ENCODE measurements around the gene MYO1B. TPM values are rescaled to one million over a fixed set of nuclear protein-coding genes. Genes with fewer than 3 reads are reported as not detected.
A peak's percentile ranks its signal among the peaks of the same experiment; 100 is the strongest.

Gene MYO1B
- total RNA-seq, 1 experiment from 2014 or later = 80.3 TPM

GRCh38 chr2:191228861-191229260, 16.3 kb upstream of the MYO1B start:
- H3K36me3 Mint-ChIP-seq (ENCODE audit: insufficient read depth, unreplicated experiment) = no peaks in the 10 kb centered on the region
- Histone ChIP-seq H3K4me3 (ENCODE audit: low read depth, low read length) (no peak overlapping the region), H3K9me3 (0 out of 2 replicates have a peak, but pooled peaks cover 4% of the 10 kb centered on the region), H3K27me3 (replicated peaks; ENCODE audit: control insufficient read depth, insufficient read depth, low read length) (no peaks in the 10 kb centered on the region), H3K36me3 (ENCODE audit: control insufficient read depth, insufficient read depth, low read length) (no peaks in the 10 kb centered on the region), H3K4me1 (no peaks in the 10 kb centered on the region)
- no TSS peak for BruUV-seq (replicated peaks)
- no peak overlapping the region for H3K4me3 Mint-ChIP-seq (ENCODE audit: unreplicated experiment)
- no peaks in the 10 kb centered on the region for H3K9me3 Mint-ChIP-seq (ENCODE audit: unreplicated experiment)
- H3K27me3 Mint-ChIP-seq (ENCODE audit: insufficient read depth, unreplicated experiment) = no peaks in the 10 kb centered on the region
- no peak for DNase-seq
- ChIA-PET POLR2A (no interaction called here), CTCF (no interaction called here)
- intact Hi-C loops (cut with micrococcal nuclease; ENCODE audit: unreplicated experiment) = no loop called here
- no peak overlapping the region for H3K27ac Mint-ChIP-seq (ENCODE audit: unreplicated experiment)
- H3K4me1 Mint-ChIP-seq (ENCODE audit: low read depth, unreplicated experiment) = no peaks in the 10 kb centered on the region
- no peak for TF ChIP-seq CTCF (IDR thresholded peaks at IDR 0.05; ENCODE audit: insufficient read depth in 1 of 2, low read depth in 1 of 2, low read length in 1 of 2, severe bottlenecking in 1 of 2, unreplicated experiment in 1 of 2)

- 0 out of 2 replicates have a peak, but pooled peaks cover 4% of the 10 kb centered on the region for H3K9me3 ChIP-seq
- H3K27ac Mint-ChIP-seq (ENCODE audit: unreplicated experiment) = no peak overlapping the region
- no peak for DNase-seq
- no peak for TF ChIP-seq CTCF (IDR thresholded peaks at IDR 0.05; ENCODE audit: insufficient read depth in 1 of 2, low read depth in 1 of 2, low read length in 1 of 2, severe bottlenecking in 1 of 2, unreplicated experiment in 1 of 2)
- H3K4me1 Mint-ChIP-seq (ENCODE audit: low read depth, unreplicated experiment) = no peaks in the 10 kb centered on the region
- no peak overlapping the region for H3K4me3 ChIP-seq (ENCODE audit: low read depth, low read length)
- no peaks in the 10 kb centered on the region for H3K27me3 Mint-ChIP-seq (ENCODE audit: insufficient read depth, unreplicated experiment)
- H3K4me3 Mint-ChIP-seq (ENCODE audit: unreplicated experiment) = no peak overlapping the region
- H3K36me3 ChIP-seq (ENCODE audit: control insufficient read depth, insufficient read depth, low read length) = no peaks in the 10 kb centered on the region
- intact Hi-C loops (cut with micrococcal nuclease; ENCODE audit: unreplicated experiment) = loop anchor here (5.0 kb wide), 1 partner anchor 63 kb away; no protein-coding TSS in a partner anchor
- no peaks in the 10 kb centered on the region for H3K27me3 ChIP-seq (replicated peaks; ENCODE audit: control insufficient read depth, insufficient read depth, low read length)
- no peaks in the 10 kb centered on the region for H3K9me3 Mint-ChIP-seq (ENCODE audit: unreplicated experiment)
- no peaks in the 10 kb centered on the region for H3K36me3 Mint-ChIP-seq (ENCODE audit: insufficient read depth, unreplicated experiment)
- ChIA-PET POLR2A (no interaction called here), CTCF (no interaction called here)
- BruUV-seq (replicated peaks) = no TSS peak
- no peaks in the 10 kb centered on the region for H3K4me1 ChIP-seq
These were observed 15.0 kb upstream of the MYO1B start for GRCh38 chr2:191230174-191230573.

- POLR2A ChIA-PET = no interaction called here
- Mint-ChIP-seq H3K9me3 (ENCODE audit: unreplicated experiment) (no peaks in the 10 kb centered on the region), H3K27me3 (ENCODE audit: insufficient read depth, unreplicated experiment) (no peaks in the 10 kb centered on the region), H3K4me3 (ENCODE audit: unreplicated experiment) (no peak overlapping the region), H3K36me3 (ENCODE audit: insufficient read depth, unreplicated experiment) (no peaks in the 10 kb centered on the region), H3K27ac (ENCODE audit: unreplicated experiment) (no peak overlapping the region), H3K4me1 (ENCODE audit: low read depth, unreplicated experiment) (no peaks in the 10 kb centered on the region)
- no peaks in the 10 kb centered on the region for H3K4me1 ChIP-seq
- no peaks in the 10 kb centered on the region for H3K27me3 ChIP-seq (replicated peaks; ENCODE audit: control insufficient read depth, insufficient read depth, low read length)
- intact Hi-C loops (cut with micrococcal nuclease; ENCODE audit: unreplicated experiment) = loop anchor here (1.0 to 5.0 kb wide), 2 partner anchors 65 to 289 kb away; no protein-coding TSS in a partner anchor
- H3K9me3 ChIP-seq = 0 out of 2 replicates have a peak, but pooled peaks cover 4% of the 10 kb centered on the region
- H3K36me3 ChIP-seq (ENCODE audit: control insufficient read depth, insufficient read depth, low read length) = no peaks in the 10 kb centered on the region
- no peak for DNase-seq
- H3K4me3 ChIP-seq (ENCODE audit: low read depth, low read length) = no peak overlapping the region
- TF ChIP-seq CTCF (IDR thresholded peaks at IDR 0.05; ENCODE audit: insufficient read depth in 1 of 2, low read depth in 1 of 2, low read length in 1 of 2, severe bottlenecking in 1 of 2, unreplicated experiment in 1 of 2) = peak; percentile 28 to 39
- BruUV-seq (replicated peaks) = no TSS peak
- CTCF ChIA-PET = no interaction called here
These were observed 13.2 kb upstream of the MYO1B start for GRCh38 chr2:191231995-191232394.
